IMR-90 (cell line): ENCODE measurements around the gene CPN2. TPM values are rescaled to one million over a fixed set of nuclear protein-coding genes. Genes with fewer than 3 reads are reported as not detected.

ENCODE experiments used
- ATAC-seq: fragments of 200-7000 bp; cut with Tn5 transposase; 2 replicates; pipeline ENCODE4 v1.9.1; 2020; ENCODE audit warnings: low read depth, mild to moderate bottlenecking, moderate library complexity
- BruUV-seq: library from RNA; stranded (reverse); fragments of 400-500 nt; replicated peaks from 2 replicates; lab custom pipeline; 2021; lab: Mats Ljungman, UMichigan
- CTCF ChIA-PET: fragments of 300-600 bp; formaldehyde crosslinking; extraction: SDS; loops from one replicate; lab custom pipeline; 2021; ENCODE audit warnings: antibody characterized with exemption; lab: Yijun Ruan, JAX
- POLR2A ChIA-PET: fragments of 300-600 bp; sonication (Branson Sonifier 250); formaldehyde crosslinking; loops from one replicate; lab custom pipeline; 2022; ENCODE audit warnings: antibody characterized with exemption; ENCODE audit not compliant: unreplicated experiment; lab: Charles Lee
- DNase-seq: peaks from one replicate; pipeline ENCODE4 v3.0.0; 2013
- H2AFZ ChIP-seq: replicated peaks from 2 replicates; pipeline ENCODE3; 2013; ENCODE audit warnings: low read length, mild to moderate bottlenecking; ENCODE audit not compliant: poor library complexity
- H2AK5ac ChIP-seq: 2 replicates; pipeline ENCODE4 v1.6.1; 2013; ENCODE audit warnings: low read depth, low read length, inconsistent platforms
- H2AK9ac ChIP-seq: replicated peaks from 2 replicates; pipeline ENCODE3; 2013; ENCODE audit warnings: mild to moderate bottlenecking, low read depth, low read length, moderate library complexity; ENCODE audit not compliant: poor library complexity
- H2BK120ac ChIP-seq: 2 replicates; pipeline ENCODE4 v1.6.1; 2013; ENCODE audit warnings: low read depth, low read length, inconsistent platforms
- H2BK15ac ChIP-seq: 3 replicates; pipeline ENCODE4 v1.6.1; 2013; ENCODE audit warnings: low read depth, low read length, inconsistent platforms
- H2BK20ac ChIP-seq: 2 replicates; pipeline ENCODE4 v1.6.1; 2013; ENCODE audit warnings: low read depth, mild to moderate bottlenecking, inconsistent platforms, low read length, moderate library complexity
- H2BK5ac ChIP-seq: 2 replicates; pipeline ENCODE4 v1.6.1; 2013; ENCODE audit warnings: mild to moderate bottlenecking, low read depth, low read length, inconsistent platforms; ENCODE audit not compliant: poor library complexity, severe bottlenecking
- H3K14ac ChIP-seq: replicated peaks from 2 replicates; pipeline ENCODE4 v1.6.1; 2013; ENCODE audit warnings: low read depth, low read length, inconsistent platforms
- H3K18ac ChIP-seq: 2 replicates; pipeline ENCODE4 v1.6.1; 2013; ENCODE audit warnings: low read depth, low read length, control low read depth
- H3K23ac ChIP-seq: 2 replicates; pipeline ENCODE4 v1.6.1; 2013; ENCODE audit warnings: low read depth, low read length, inconsistent platforms
- H3K27ac ChIP-seq: 2 replicates; pipeline ENCODE4 v1.5.1; 2013; ENCODE audit warnings: mild to moderate bottlenecking, control low read depth, low read length; ENCODE audit not compliant: insufficient read depth
- H3K27me3 ChIP-seq: 2 replicates; pipeline ENCODE4 v1.6.1; 2013; ENCODE audit warnings: low read length; ENCODE audit not compliant: control insufficient read depth, insufficient read depth
- H3K36me3 ChIP-seq: 2 replicates; pipeline ENCODE4 v1.6.1; 2013; ENCODE audit warnings: low read length, mixed read lengths; ENCODE audit not compliant: control insufficient read depth, insufficient read depth
- H3K4ac ChIP-seq: 2 replicates; pipeline ENCODE4 v1.6.1; 2013; ENCODE audit warnings: low read depth, low read length, inconsistent platforms
- H3K4me1 ChIP-seq: 2 replicates; pipeline ENCODE4 v1.6.1; 2013; ENCODE audit warnings: low read length, mixed read lengths; ENCODE audit not compliant: control insufficient read depth, insufficient read depth
- H3K4me2 ChIP-seq: 2 replicates; pipeline ENCODE4 v1.6.1; 2013; ENCODE audit warnings: low read depth, mild to moderate bottlenecking, control low read depth, low read length, moderate library complexity
- H3K4me3 ChIP-seq: 2 replicates; pipeline ENCODE4 v1.5.1; 2013; ENCODE audit warnings: low read depth, mild to moderate bottlenecking, control low read depth, low read length, moderate library complexity; ENCODE audit not compliant: insufficient read depth
- H3K56ac ChIP-seq: 2 replicates; pipeline ENCODE4 v1.6.1; 2013; ENCODE audit warnings: low read length, inconsistent platforms; ENCODE audit not compliant: insufficient read depth; ENCODE audit errors: extremely low read depth
- H3K79me1 ChIP-seq, 2 experiments: 2 replicates each; pipeline ENCODE4 v1.6.1; 2013; ENCODE audit warnings: low read length in 2 of 2, inconsistent platforms in 1 of 2, low read depth in 1 of 2
- H3K9ac ChIP-seq: 2 replicates; pipeline ENCODE4 v1.6.1; 2013; ENCODE audit warnings: low read depth, low read length, control low read depth
- H3K9me1 ChIP-seq: 2 replicates; pipeline ENCODE4 v1.6.1; 2013; ENCODE audit warnings: low read length, inconsistent platforms; ENCODE audit not compliant: insufficient read depth
- H3K9me3 ChIP-seq: 2 replicates; pipeline ENCODE4 v1.6.1; 2013; ENCODE audit warnings: low read length; ENCODE audit not compliant: control insufficient read depth, insufficient read depth
- H4K20me1 ChIP-seq: 2 replicates; pipeline ENCODE4 v1.6.1; 2013; ENCODE audit warnings: low read length, inconsistent platforms; ENCODE audit not compliant: insufficient read depth
- H4K5ac ChIP-seq: 2 replicates; pipeline ENCODE4 v1.6.1; 2013; ENCODE audit warnings: mild to moderate bottlenecking, low read depth, low read length, control low read depth
- H4K8ac ChIP-seq, 2 experiments: 2 replicates each; pipeline ENCODE4 v1.6.1; 2013; ENCODE audit warnings: low read depth in 2 of 2, low read length in 2 of 2, control low read depth in 1 of 2, inconsistent platforms in 1 of 2
- H4K91ac ChIP-seq: 2 replicates; pipeline ENCODE4 v1.6.1; 2013; ENCODE audit warnings: low read depth, low read length, inconsistent platforms; ENCODE audit not compliant: insufficient read depth
- BHLHE40 ChIP-seq: fragments of 150-350 bp; IDR thresholded peaks from 2 replicates; pipeline ENCODE4 v1.6.1; 2016; ENCODE audit warnings: mild to moderate bottlenecking, low read depth, low read length
- CEBPB ChIP-seq: IDR thresholded peaks from 2 replicates; pipeline ENCODE4 v1.6.1; 2012; ENCODE audit warnings: low read depth, low read length, improper control_type of control experiment
- CHD1 ChIP-seq: IDR thresholded peaks from 2 replicates; pipeline ENCODE4 v1.6.1; 2012; ENCODE audit warnings: low read depth, low read length, improper control_type of control experiment
- FOS ChIP-seq: fragments of 150-350 bp; IDR thresholded peaks from 2 replicates; pipeline ENCODE4 v1.6.1; 2016; ENCODE audit warnings: low read depth, low read length
- MAZ ChIP-seq: IDR thresholded peaks from 2 replicates; pipeline ENCODE4 v1.6.1; 2012; ENCODE audit warnings: low read depth, mild to moderate bottlenecking, low read length, improper control_type of control experiment, moderate library complexity, borderline replicate concordance
- RAD21 ChIP-seq: IDR thresholded peaks from 2 replicates; pipeline ENCODE4 v1.6.1; 2012; ENCODE audit warnings: low read length, improper control_type of control experiment
- SMC3 ChIP-seq: fragments of 150-350 bp; IDR thresholded peaks from 2 replicates; pipeline ENCODE4 v1.6.1; 2016; ENCODE audit warnings: low read depth, mild to moderate bottlenecking, antibody characterized with exemption, low read length, moderate library complexity
- WGBS, 2 experiments: methylation state at CpG; one replicate each; pipeline versions ENCODE4 v1.1.5 to v1.1.7; 2013; ENCODE audit warnings: missing lambda C conversion rate in 2 of 2; ENCODE audit not compliant: insufficient read length in 1 of 2; ENCODE audit errors: extremely low coverage in 2 of 2; 5-methylcytosine and 5-hydroxymethylcytosine counted together
- dilution Hi-C: fragments of 300-500 bp; cut with HindIII; formaldehyde crosslinking; loops from one replicate; pipeline ENCODE4 v1.14.3; 2018; ENCODE audit warnings: low sequenced_read_pairs; ENCODE audit not compliant: unreplicated experiment
- in situ Hi-C: fragments of 300-500 bp; cut with MboI; formaldehyde crosslinking; loops from 3 replicates; pipeline ENCODE4 v1.14.3; 2019; ENCODE audit warnings: low sequenced_read_pairs, inconsistent platforms, mixed read lengths
- intact Hi-C: fragments of 100-400 bp; cut with micrococcal nuclease; formaldehyde crosslinking; loops from 2 replicates; pipeline ENCODE4 v1.10.0; 2022
- polyA plus RNA-seq, 3 experiments: library from polyadenylated mRNA; depleted of rRNA; stranded (reverse); fragments of >200 nt; gene quantifications; 2 replicates each; pipeline ENCODE4 v1.2.3, GENCODE V29; 2012; ENCODE audit warnings: low replicate concordance in 1 of 3
- total RNA-seq: library from RNA; depleted of rRNA; stranded (reverse); fragments of >200 nt; gene quantifications from 2 replicates; pipeline ENCODE4 v1.2.3, GENCODE V29; 2012
- TF ChIP-seq, protein P1 (sequence below): fragments of 150-350 bp; IDR thresholded peaks from 2 replicates; pipeline ENCODE4 v1.6.1; 2017; ENCODE audit warnings: mild to moderate bottlenecking, antibody characterized with exemption, low read length, low read depth
- TF ChIP-seq, protein P2 (sequence below): fragments of 150-350 bp; IDR thresholded peaks from 2 replicates; pipeline ENCODE4 v1.6.1; 2016; ENCODE audit warnings: low read depth, mild to moderate bottlenecking, low read length, moderate library complexity, borderline replicate concordance
- TF ChIP-seq, protein P3 (sequence below): conservative IDR thresholded peaks from 2 replicates; pipeline ENCODE4 v1.5.1; 2012; ENCODE audit warnings: mild to moderate bottlenecking, low read depth, low read length, improper control_type of control experiment

The CPN2 gene
- total and polyA plus RNA-seq, 2 of the 4 experiments (the other 2 are of a cell fraction), result 0.07 TPM; not detected in 1

DNA sequence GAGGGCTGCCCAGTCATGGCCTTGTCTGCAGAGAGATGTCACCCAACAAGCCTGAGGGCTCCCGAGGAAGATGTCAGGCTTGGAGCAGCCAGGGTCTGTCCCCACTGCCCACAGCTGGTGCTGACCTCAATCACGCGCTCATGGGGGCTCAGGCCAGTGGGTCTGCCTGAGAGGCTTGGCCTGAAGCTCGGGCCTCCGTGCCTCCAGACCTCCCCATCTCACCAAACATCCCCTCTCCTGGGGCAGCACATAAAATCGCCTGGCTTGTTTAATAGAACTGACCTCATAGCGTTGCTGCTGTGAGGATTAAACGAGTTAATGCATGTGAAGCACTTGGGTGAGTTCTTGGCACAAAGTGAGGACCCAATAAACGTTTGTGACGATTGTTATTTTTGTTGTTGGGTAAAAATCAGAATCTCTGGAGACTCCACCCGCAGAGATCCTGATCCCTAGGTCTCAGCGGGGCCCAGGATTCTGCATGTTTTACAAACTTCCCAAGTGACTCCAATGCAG, 14.9 kb upstream of the CPN2 start:
- peaks cover 3% of the 10 kb centered on the region; the same call in 1 of the 2 replicates for H3K27me3 ChIP-seq
- H3K9ac ChIP-seq, result no peak overlapping the region
- H4K5ac ChIP-seq, result no peak overlapping the region
- peak overlapping the region; percentile 1 for H2BK5ac ChIP-seq
- H2AFZ ChIP-seq, result no peak overlapping the region
- peak overlapping the region in 1 of 2 experiments; percentile 45; a peak in 1 of 4 replicates for H4K8ac ChIP-seq
- H3K4ac ChIP-seq, result peak overlapping the region; percentile 46
- no peaks in the 10 kb centered on the region for H4K20me1 ChIP-seq
- H3K4me3 ChIP-seq, result no peak overlapping the region
- no peak overlapping the region for H3K4me2 ChIP-seq
- peaks cover 16% of the 10 kb centered on the region for H3K9me1 ChIP-seq
- peak overlapping the region; percentile 76 for H2BK120ac ChIP-seq
- peak overlapping the region; percentile 12; the same call in 1 of the 2 replicates for H3K14ac ChIP-seq
- peak overlapping the region; percentile 3; the same call in 1 of the 2 replicates for H2AK5ac ChIP-seq
- no TSS peak for BruUV-seq
- H4K91ac ChIP-seq, result 0 out of 2 replicates have a peak overlapping the region, but pooled peaks have one; percentile 11
- peaks cover 30% of the 10 kb centered on the region for H3K4me1 ChIP-seq
- H2BK20ac ChIP-seq, result peak overlapping the region; percentile 61
- ChIA-PET POLR2A (no interaction called here), CTCF (no interaction called here)
- no peak overlapping the region for H3K18ac ChIP-seq
- dilution Hi-C loops, result no loop called here
- H2BK15ac ChIP-seq, result no peak overlapping the region
- ATAC-seq (no peak), DNase-seq (no peak)
- no peaks in the 10 kb centered on the region for H3K36me3 ChIP-seq
- in situ Hi-C loops, result no loop called here
- no peak overlapping the region for H3K23ac ChIP-seq
- WGBS, 2 experiments, result 65% methylated on average over 6 of the region's 12 CpGs; no CpG with 5 or more reads in 1 of the 2 experiments
- no peaks in the 10 kb centered on the region for H3K9me3 ChIP-seq
- TF ChIP-seq CEBPB (no peak), RAD21 (no peak), SMC3 (no peak), MAZ (no peak), FOS (no peak), CHD1 (no peak), BHLHE40 (no peak)
- TF ChIP-seq, protein P1, sequence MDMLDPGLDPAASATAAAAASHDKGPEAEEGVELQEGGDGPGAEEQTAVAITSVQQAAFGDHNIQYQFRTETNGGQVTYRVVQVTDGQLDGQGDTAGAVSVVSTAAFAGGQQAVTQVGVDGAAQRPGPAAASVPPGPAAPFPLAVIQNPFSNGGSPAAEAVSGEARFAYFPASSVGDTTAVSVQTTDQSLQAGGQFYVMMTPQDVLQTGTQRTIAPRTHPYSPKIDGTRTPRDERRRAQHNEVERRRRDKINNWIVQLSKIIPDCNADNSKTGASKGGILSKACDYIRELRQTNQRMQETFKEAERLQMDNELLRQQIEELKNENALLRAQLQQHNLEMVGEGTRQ, result no peak
- TF ChIP-seq, protein P2, sequence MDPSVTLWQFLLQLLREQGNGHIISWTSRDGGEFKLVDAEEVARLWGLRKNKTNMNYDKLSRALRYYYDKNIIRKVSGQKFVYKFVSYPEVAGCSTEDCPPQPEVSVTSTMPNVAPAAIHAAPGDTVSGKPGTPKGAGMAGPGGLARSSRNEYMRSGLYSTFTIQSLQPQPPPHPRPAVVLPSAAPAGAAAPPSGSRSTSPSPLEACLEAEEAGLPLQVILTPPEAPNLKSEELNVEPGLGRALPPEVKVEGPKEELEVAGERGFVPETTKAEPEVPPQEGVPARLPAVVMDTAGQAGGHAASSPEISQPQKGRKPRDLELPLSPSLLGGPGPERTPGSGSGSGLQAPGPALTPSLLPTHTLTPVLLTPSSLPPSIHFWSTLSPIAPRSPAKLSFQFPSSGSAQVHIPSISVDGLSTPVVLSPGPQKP, result no peak
- TF ChIP-seq, protein P3, sequence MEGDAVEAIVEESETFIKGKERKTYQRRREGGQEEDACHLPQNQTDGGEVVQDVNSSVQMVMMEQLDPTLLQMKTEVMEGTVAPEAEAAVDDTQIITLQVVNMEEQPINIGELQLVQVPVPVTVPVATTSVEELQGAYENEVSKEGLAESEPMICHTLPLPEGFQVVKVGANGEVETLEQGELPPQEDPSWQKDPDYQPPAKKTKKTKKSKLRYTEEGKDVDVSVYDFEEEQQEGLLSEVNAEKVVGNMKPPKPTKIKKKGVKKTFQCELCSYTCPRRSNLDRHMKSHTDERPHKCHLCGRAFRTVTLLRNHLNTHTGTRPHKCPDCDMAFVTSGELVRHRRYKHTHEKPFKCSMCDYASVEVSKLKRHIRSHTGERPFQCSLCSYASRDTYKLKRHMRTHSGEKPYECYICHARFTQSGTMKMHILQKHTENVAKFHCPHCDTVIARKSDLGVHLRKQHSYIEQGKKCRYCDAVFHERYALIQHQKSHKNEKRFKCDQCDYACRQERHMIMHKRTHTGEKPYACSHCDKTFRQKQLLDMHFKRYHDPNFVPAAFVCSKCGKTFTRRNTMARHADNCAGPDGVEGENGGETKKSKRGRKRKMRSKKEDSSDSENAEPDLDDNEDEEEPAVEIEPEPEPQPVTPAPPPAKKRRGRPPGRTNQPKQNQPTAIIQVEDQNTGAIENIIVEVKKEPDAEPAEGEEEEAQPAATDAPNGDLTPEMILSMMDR, result no peak
- intact Hi-C loops, result no loop called here
- peaks cover 0 to 6% of the 10 kb centered on the region in 2 experiments; a peak in 1 of 4 replicates for H3K79me1 ChIP-seq
- H2AK9ac ChIP-seq, result no peak overlapping the region
- H3K56ac ChIP-seq, result no peak overlapping the region
- H3K27ac ChIP-seq, result no peak overlapping the region
